K562 (cell line): ENCODE results near the gene DUSP28. TPM values are rescaled to one million over a fixed set of nuclear protein-coding genes. Genes with fewer than 3 reads are reported as not detected.

Experiments used
- ATAC-seq: fragments of 200-7000 bp; cut with Tn5 transposase; 3 replicates; pipeline ENCODE4 v1.9.1; 2020; ENCODE audit warnings: moderate library complexity
- BruUV-seq: library from RNA; stranded (reverse); fragments of 400-500 nt; replicated peaks from 2 replicates; lab custom pipeline; 2021; lab: Mats Ljungman, UMichigan
- CTCF ChIA-PET: fragments of 300-600 bp; formaldehyde crosslinking; extraction: SDS; loops from one replicate; lab custom pipeline; 2021; ENCODE audit warnings: low intra/inter-chr PET ratio; lab: Yijun Ruan, JAX
- POLR2A ChIA-PET: fragments of 300-600, 350-650 bp; sonication (Branson Sonifier 250); formaldehyde crosslinking; extraction: SDS; loops from one replicate; lab custom pipeline; 2021; ENCODE audit warnings: antibody characterized with exemption, inconsistent platforms; lab: Yijun Ruan, JAX
- DNase-seq, 4 experiments: peaks; one replicate each; pipeline versions ENCODE4 v3.0.0 to v3.0.0-alpha.2; 2011 to 2018; ENCODE audit warnings: low spot score in 3 of 4, mixed read lengths in 3 of 4; ENCODE audit errors: extremely low read depth in 1 of 4
- FAIRE-seq: peaks from 2 replicates; lab custom pipeline; 2011; peaks lifted over from hg19 to GRCh38; lab: Jason Lieb, UNC
- H2AFZ ChIP-seq: 2 replicates; pipeline ENCODE4 v1.6.0; 2011; ENCODE audit warnings: low read depth, low read length, control low read depth, inconsistent platforms
- H3K27ac ChIP-seq: fragments of 200-600 bp; 3 replicates; pipeline ENCODE4 v1.8.0; 2011; ENCODE audit warnings: low read depth, mild to moderate bottlenecking, control low read depth, inconsistent platforms, low read length, moderate library complexity, mixed read lengths; ENCODE audit errors: extremely low read depth
- H3K27me3 ChIP-seq, 2 experiments: fragments of 300-600 bp in 1 of 2; 2 replicates in 1 of 2; 3 replicates in 1 of 2; pipeline versions ENCODE4 v1.6.0 to v1.8.0; 2011; ENCODE audit warnings: inconsistent platforms in 2 of 2, low read length in 2 of 2, mild to moderate bottlenecking in 1 of 2, mixed read lengths in 1 of 2, moderate library complexity in 1 of 2; ENCODE audit not compliant: control insufficient read depth in 2 of 2, insufficient read depth in 2 of 2
- H3K36me3 ChIP-seq: fragments of 300-600 bp; 3 replicates; pipeline ENCODE4 v1.8.0; 2011; ENCODE audit warnings: mild to moderate bottlenecking, low read length, inconsistent platforms; ENCODE audit not compliant: control insufficient read depth, insufficient read depth
- H3K4me1 ChIP-seq, 2 experiments: fragments of 200-600 bp in 1 of 2; replicated peaks in 1 of 2; 2 replicates in 1 of 2; 3 replicates in 1 of 2; pipeline versions ENCODE4 v1.5.1 to v1.8.0; 2011; ENCODE audit warnings: inconsistent platforms in 2 of 2, low read length in 2 of 2, mild to moderate bottlenecking in 1 of 2, mixed read lengths in 1 of 2, moderate library complexity in 1 of 2; ENCODE audit not compliant: control insufficient read depth in 2 of 2, insufficient read depth in 2 of 2
- H3K4me2 ChIP-seq: 2 replicates; pipeline ENCODE4 v1.6.1; 2011; ENCODE audit warnings: low read length, control low read depth, inconsistent platforms, mixed read lengths; ENCODE audit not compliant: insufficient read depth
- H3K4me3 ChIP-seq: fragments of 200-600 bp; sonication (generic), shearing (Covaris generic); 2 replicates; pipeline ENCODE4 v1.5.1; 2016; ENCODE audit warnings: control low read depth, inconsistent platforms
- H3K79me2 ChIP-seq: fragments of 200-600 bp; 3 replicates; pipeline ENCODE4 v1.8.0; 2011; ENCODE audit warnings: low read length, inconsistent platforms; ENCODE audit not compliant: control insufficient read depth, insufficient read depth
- H3K9ac ChIP-seq, 2 experiments: 2 replicates each; pipeline versions ENCODE4 v1.6.0 to v1.6.1; 2011; ENCODE audit warnings: low read depth in 2 of 2, low read length in 2 of 2, control low read depth in 1 of 2, inconsistent platforms in 1 of 2, mild to moderate bottlenecking in 1 of 2, mixed read lengths in 1 of 2; ENCODE audit not compliant: insufficient read depth in 1 of 2
- H3K9me1 ChIP-seq: one replicate; pipeline ENCODE4 v1.6.0; 2011; ENCODE audit warnings: inconsistent platforms, mild to moderate bottlenecking, low read length, moderate library complexity; ENCODE audit not compliant: control insufficient read depth, insufficient read depth
- H3K9me3 ChIP-seq: replicated peaks from 2 replicates; pipeline ENCODE4 v1.5.1; 2011; ENCODE audit warnings: low read depth, low read length, inconsistent platforms; ENCODE audit not compliant: control insufficient read depth, insufficient read depth
- H4K20me1 ChIP-seq: replicated peaks from 2 replicates; pipeline ENCODE4 v1.6.1; 2011; ENCODE audit warnings: low read length, inconsistent platforms, mixed read lengths; ENCODE audit not compliant: control insufficient read depth, insufficient read depth
- POLR2G ChIP-seq: fragments of 200-400 bp; formaldehyde crosslinking; IDR thresholded peaks from 2 replicates; pipeline ENCODE4 v1.6.1; 2017; ENCODE audit warnings: low read depth, mild to moderate bottlenecking, antibody characterized with exemption, low read length, moderate library complexity
- RBFOX2 ChIP-seq: fragments of 200-400 bp; formaldehyde crosslinking; IDR thresholded peaks from 2 replicates; pipeline ENCODE4 v1.6.1; 2017; ENCODE audit warnings: low read depth, mild to moderate bottlenecking, low read length, moderate library complexity
- WGBS: fragments of 100-300 bp; shearing (Covaris generic); methylation state at CpG from one replicate; pipeline ENCODE4 v1.1.6; 2016; ENCODE audit warnings: low coverage, mixed read lengths; ENCODE audit not compliant: insufficient coverage; ENCODE audit errors: missing lambda C conversion rate; 5-methylcytosine and 5-hydroxymethylcytosine counted together
- in situ Hi-C: fragments of 300-500 bp; cut with MboI; formaldehyde crosslinking; loops from 4 replicates; pipeline ENCODE4 v1.15.0; 2018; ENCODE audit warnings: inconsistent platforms, mixed read lengths
- intact Hi-C: fragments of 100-400 bp; cut with micrococcal nuclease; formaldehyde crosslinking; loops from 2 replicates; pipeline ENCODE4 v1.14.2; 2022
- polyA plus RNA-seq, 8 experiments: library from polyadenylated mRNA; depleted of rRNA in 4 of 8; stranded (reverse) in 5 of 8; unstranded in 3 of 8; fragments of >200 nt; fragmentation: Nextera tagmentation in 2 of 8; fragmentation: Illumina TruSeq in 1 of 8; extraction: Ambion mirVana in 2 of 8; extraction: Trizol in 1 of 8; gene quantifications; 2 replicates each; pipeline versions ENCODE4 v1.2.1 to v1.2.3, GENCODE V29; 2011 to 2014; ENCODE audit warnings: inconsistent platforms in 1 of 8, missing spikeins in 1 of 8
- total RNA-seq, 7 experiments: library from RNA; depleted of rRNA in 6 of 7; stranded (reverse); fragments of >200 nt in 6 of 7; fragmentation: Illumina TruSeq in 2 of 7; extraction: Trizol in 2 of 7; gene quantifications; 2 replicates each; pipeline versions ENCODE4 v1.2.1 to v1.2.3, GENCODE V29; 2011 to 2021; ENCODE audit warnings: low replicate concordance in 1 of 7
- TF ChIP-seq, protein P1 (sequence below): sonication (generic); formaldehyde crosslinking; IDR thresholded peaks from 2 replicates; pipeline ENCODE4 v1.8.1; 2023; ENCODE audit warnings: missing genetic modification reagents, mild to moderate bottlenecking, borderline replicate concordance

DUSP28 gene
- total and polyA plus RNA-seq, 9 of the 15 experiments (the other 6 are each of a cell fraction or from before 2014, with no cell fraction given) = 2.8 to 8.1 (median 4.2) TPM

DNA sequence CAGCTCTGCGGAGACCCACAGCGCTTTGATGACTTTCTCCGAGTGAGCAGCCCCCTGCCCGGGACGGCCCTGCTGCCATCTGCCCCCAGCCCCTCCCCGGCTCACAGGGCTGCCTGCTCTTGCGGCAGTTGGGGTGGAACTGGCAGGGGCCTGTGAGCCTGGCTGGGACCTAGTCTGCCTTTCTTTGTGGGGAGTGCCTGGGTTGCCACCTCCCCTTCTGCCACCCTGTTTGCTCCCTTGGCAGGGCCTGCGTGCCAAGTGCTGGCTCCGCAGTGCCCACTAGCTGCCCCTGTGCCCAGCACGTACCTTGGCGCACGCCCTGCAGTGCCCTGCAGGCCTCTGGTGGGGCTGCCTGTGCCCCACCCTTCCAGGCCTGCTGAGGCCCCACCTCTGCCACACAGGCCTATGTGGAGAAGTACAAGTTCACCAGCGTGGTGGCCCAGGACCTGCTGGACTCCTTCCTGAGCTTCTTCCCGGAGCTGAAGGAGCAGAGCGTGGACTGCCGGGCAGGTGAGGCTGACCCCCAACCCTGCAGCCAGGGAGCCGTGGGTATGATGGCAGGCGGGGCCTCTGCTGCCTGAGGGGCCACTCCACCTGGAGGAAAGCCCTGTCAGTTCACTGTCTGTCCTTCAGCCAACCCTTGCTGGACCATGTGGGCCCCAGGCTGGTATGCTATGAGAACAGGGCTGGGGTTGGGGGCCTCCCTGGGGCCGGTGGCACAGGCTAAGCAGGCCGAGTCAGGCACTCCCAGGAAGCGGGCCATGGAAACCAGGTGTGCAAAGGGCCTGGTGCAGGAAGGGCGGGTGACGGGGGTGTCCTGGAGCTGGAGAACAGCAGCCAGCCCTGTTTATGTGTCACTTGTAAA is 15.2 kb downstream of the DUSP28 start:
- Histone ChIP-seq H3K27ac (no peak overlapping the region), H3K36me3 (peaks cover 37% of the 10 kb centered on the region; the same call in 1 of the 3 replicates), H4K20me1 (no peaks in the 10 kb centered on the region; the same call in 1 of the 2 replicates), H3K27me3 (no peaks in the 10 kb centered on the region), H3K9me3 (no peaks in the 10 kb centered on the region), H3K79me2 (peaks cover 15% of the 10 kb centered on the region; the same call in 2 of the 3 replicates), H3K9me1 (peaks cover 8% of the 10 kb centered on the region), H3K4me2 (no peak overlapping the region), H3K4me1 (peaks cover 17 to 53% of the 10 kb centered on the region in 2 experiments), H3K9ac (no peak overlapping the region), H2AFZ (no peak overlapping the region), H3K4me3 (no peak overlapping the region)
- CTCF ChIA-PET = no interaction called here
- POLR2A ChIA-PET = interaction anchor here (0.5 to 0.6 kb wide), 2 partner anchors 357 to 526 kb away, joined by 3 read pairs; no protein-coding TSS in a partner anchor
- no peak for FAIRE-seq
- no TSS peak for BruUV-seq
- in situ Hi-C loops = no loop called here
- no peak for DNase-seq
- 92% methylated on average over 10 of the region's 23 CpGs for WGBS
- no peak for ATAC-seq
- intact Hi-C loops = no loop called here
- TF ChIP-seq, protein P1, sequence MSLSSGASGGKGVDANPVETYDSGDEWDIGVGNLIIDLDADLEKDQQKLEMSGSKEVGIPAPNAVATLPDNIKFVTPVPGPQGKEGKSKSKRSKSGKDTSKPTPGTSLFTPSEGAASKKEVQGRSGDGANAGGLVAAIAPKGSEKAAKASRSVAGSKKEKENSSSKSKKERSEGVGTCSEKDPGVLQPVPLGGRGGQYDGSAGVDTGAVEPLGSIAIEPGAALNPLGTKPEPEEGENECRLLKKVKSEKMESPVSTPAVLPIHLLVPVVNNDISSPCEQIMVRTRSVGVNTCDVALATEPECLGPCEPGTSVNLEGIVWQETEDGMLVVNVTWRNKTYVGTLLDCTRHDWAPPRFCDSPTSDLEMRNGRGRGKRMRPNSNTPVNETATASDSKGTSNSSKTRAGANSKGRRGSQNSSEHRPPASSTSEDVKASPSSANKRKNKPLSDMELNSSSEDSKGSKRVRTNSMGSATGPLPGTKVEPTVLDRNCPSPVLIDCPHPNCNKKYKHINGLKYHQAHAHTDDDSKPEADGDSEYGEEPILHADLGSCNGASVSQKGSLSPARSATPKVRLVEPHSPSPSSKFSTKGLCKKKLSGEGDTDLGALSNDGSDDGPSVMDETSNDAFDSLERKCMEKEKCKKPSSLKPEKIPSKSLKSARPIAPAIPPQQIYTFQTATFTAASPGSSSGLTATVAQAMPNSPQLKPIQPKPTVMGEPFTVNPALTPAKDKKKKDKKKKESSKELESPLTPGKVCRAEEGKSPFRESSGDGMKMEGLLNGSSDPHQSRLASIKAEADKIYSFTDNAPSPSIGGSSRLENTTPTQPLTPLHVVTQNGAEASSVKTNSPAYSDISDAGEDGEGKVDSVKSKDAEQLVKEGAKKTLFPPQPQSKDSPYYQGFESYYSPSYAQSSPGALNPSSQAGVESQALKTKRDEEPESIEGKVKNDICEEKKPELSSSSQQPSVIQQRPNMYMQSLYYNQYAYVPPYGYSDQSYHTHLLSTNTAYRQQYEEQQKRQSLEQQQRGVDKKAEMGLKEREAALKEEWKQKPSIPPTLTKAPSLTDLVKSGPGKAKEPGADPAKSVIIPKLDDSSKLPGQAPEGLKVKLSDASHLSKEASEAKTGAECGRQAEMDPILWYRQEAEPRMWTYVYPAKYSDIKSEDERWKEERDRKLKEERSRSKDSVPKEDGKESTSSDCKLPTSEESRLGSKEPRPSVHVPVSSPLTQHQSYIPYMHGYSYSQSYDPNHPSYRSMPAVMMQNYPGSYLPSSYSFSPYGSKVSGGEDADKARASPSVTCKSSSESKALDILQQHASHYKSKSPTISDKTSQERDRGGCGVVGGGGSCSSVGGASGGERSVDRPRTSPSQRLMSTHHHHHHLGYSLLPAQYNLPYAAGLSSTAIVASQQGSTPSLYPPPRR (CRISPR knock-in tag) = no peak
- peak; percentile 28; the same call in 1 of the 2 replicates for TF ChIP-seq RBFOX2
- peak; percentile 44 for TF ChIP-seq POLR2G
- TF ChIP-seq, all 486 proteins: peak for 2
